Osteoblast (primary cell): ENCODE measurements around the gene TRAF3IP3. TPM values are rescaled to one million over a fixed set of nuclear protein-coding genes. Genes with fewer than 3 reads are reported as not detected.

ENCODE experiments used
- DNase-seq: peaks from one replicate; pipeline ENCODE4 v3.0.0; 2011; ENCODE audit warnings: low spot score, mixed read lengths; ENCODE audit not compliant: insufficient read length; ENCODE audit errors: missing footprints
- H2AFZ ChIP-seq: 2 replicates; pipeline ENCODE4 v1.6.0; 2011; ENCODE audit warnings: mild to moderate bottlenecking, low read length
- H3K27ac ChIP-seq: 2 replicates; pipeline ENCODE4 v1.5.1; 2011; ENCODE audit warnings: mild to moderate bottlenecking, low read depth, low read length, moderate library complexity
- H3K27me3 ChIP-seq: 2 replicates; pipeline ENCODE4 v1.6.0; 2012; ENCODE audit warnings: mild to moderate bottlenecking, control low read depth, inconsistent platforms, low read length, moderate library complexity; ENCODE audit not compliant: insufficient read depth
- H3K36me3 ChIP-seq: 2 replicates; pipeline ENCODE4 v1.5.1; 2011; ENCODE audit warnings: mild to moderate bottlenecking, low read length, control low read depth, moderate library complexity; ENCODE audit not compliant: insufficient read depth
- H3K4me1 ChIP-seq: 2 replicates; pipeline ENCODE4 v1.5.1; 2011; ENCODE audit warnings: mild to moderate bottlenecking, low read length, control low read depth, moderate library complexity; ENCODE audit not compliant: insufficient read depth
- H3K4me2 ChIP-seq: 2 replicates; pipeline ENCODE4 v1.6.0; 2011; ENCODE audit warnings: mild to moderate bottlenecking, low read length; ENCODE audit not compliant: insufficient read depth
- H3K4me3 ChIP-seq: fragments of 200-600 bp; sonication (generic); 3 replicates; pipeline ENCODE4 v1.5.1; 2012; ENCODE audit warnings: mild to moderate bottlenecking, low read length, inconsistent platforms; ENCODE audit not compliant: insufficient read depth
- H3K79me2 ChIP-seq: 2 replicates; pipeline ENCODE4 v1.6.0; 2012; ENCODE audit warnings: mild to moderate bottlenecking, low read length, control low read depth, inconsistent platforms; ENCODE audit not compliant: insufficient read depth
- H3K9me3 ChIP-seq: 2 replicates; pipeline ENCODE4 v1.5.1; 2011; ENCODE audit warnings: low read depth, low read length, control low read depth
- H4K20me1 ChIP-seq: 2 replicates; pipeline ENCODE4 v1.6.0; 2012; ENCODE audit warnings: mild to moderate bottlenecking, low read length, control low read depth; ENCODE audit not compliant: insufficient read depth
- CTCF ChIP-seq: IDR thresholded peaks from 2 replicates; pipeline ENCODE4 v1.5.1; 2011; ENCODE audit warnings: mild to moderate bottlenecking, low read depth, low read length, moderate library complexity; ENCODE audit errors: extremely low read depth
- total RNA-seq: library from RNA; depleted of rRNA; stranded (reverse); fragments of >200 nt; gene quantifications from 2 replicates; pipeline ENCODE4 v1.2.3, GENCODE V29; 2012

Gene TRAF3IP3
- total RNA-seq, 1 donor, result not detected

- no peak for DNase-seq
- Histone ChIP-seq H3K36me3 (no peaks in the 10 kb centered on the region), H4K20me1 (no peaks in the 10 kb centered on the region), H3K27ac (no peak overlapping the region), H3K4me1 (no peaks in the 10 kb centered on the region), H3K9me3 (no peaks in the 10 kb centered on the region), H3K79me2 (no peaks in the 10 kb centered on the region), H3K4me3 (no peak overlapping the region), H3K27me3 (no peaks in the 10 kb centered on the region), H2AFZ (no peak overlapping the region), H3K4me2 (no peak overlapping the region)
- TF ChIP-seq CTCF, result no peak
Measured at GRCh38 chr1:209775678-209776077, 19.8 kb downstream of the TRAF3IP3 start.

- no peak for DNase-seq
- H3K4me1 ChIP-seq, result no peaks in the 10 kb centered on the region
Measured at GRCh38 chr1:209777587-209777986, 21.7 kb downstream of the TRAF3IP3 start.

GRCh38 chr1:209778102-209778501 is 22.2 kb downstream of the TRAF3IP3 start:
- Histone ChIP-seq H3K9me3 (no peaks in the 10 kb centered on the region), H3K36me3 (no peaks in the 10 kb centered on the region), H3K4me1 (peaks cover 1% of the 10 kb centered on the region), H4K20me1 (no peaks in the 10 kb centered on the region), H3K4me3 (no peak overlapping the region), H2AFZ (no peak overlapping the region), H3K79me2 (peaks cover 2% of the 10 kb centered on the region), H3K27me3 (no peaks in the 10 kb centered on the region), H3K27ac (no peak overlapping the region), H3K4me2 (no peak overlapping the region)
- TF ChIP-seq CTCF, result no peak
- DNase-seq, result no peak

More at GRCh38 chr1:209777587-209777986, 21.7 kb downstream of the TRAF3IP3 start:
- Histone ChIP-seq H3K27ac (no peak overlapping the region), H3K9me3 (no peaks in the 10 kb centered on the region), H3K36me3 (no peaks in the 10 kb centered on the region), H3K4me2 (no peak overlapping the region), H4K20me1 (no peaks in the 10 kb centered on the region), H2AFZ (no peak overlapping the region), H3K4me3 (no peak overlapping the region), H3K79me2 (no peaks in the 10 kb centered on the region), H3K27me3 (no peaks in the 10 kb centered on the region)
- no peak for TF ChIP-seq CTCF

- Histone ChIP-seq H3K79me2 (peaks cover 14% of the 10 kb centered on the region), H3K36me3 (no peaks in the 10 kb centered on the region), H3K4me3 (no peak overlapping the region), H3K4me2 (no peak overlapping the region), H3K27me3 (no peaks in the 10 kb centered on the region), H3K9me3 (no peaks in the 10 kb centered on the region), H3K4me1 (peaks cover 16% of the 10 kb centered on the region), H3K27ac (no peak overlapping the region), H4K20me1 (no peaks in the 10 kb centered on the region), H2AFZ (no peak overlapping the region)
- TF ChIP-seq CTCF, result no peak
- no peak for DNase-seq
Measured at GRCh38 chr1:209780268-209780667, 24.4 kb downstream of the TRAF3IP3 start.
